Measurements from ENCODE around the gene SEMA3E. TPM values are rescaled to one million over a fixed set of nuclear protein-coding genes. Genes with fewer than 3 reads are reported as not detected.

SEMA3E gene
- total RNA-seq, 1 donor from 2014 or later, result 4.6 TPM

- H3K36me3 Mint-ChIP-seq (ENCODE audit: low read depth, unreplicated experiment), result no peaks in the 10 kb centered on the region
- H3K4me3 ChIP-seq (ENCODE audit: insufficient read depth, low read depth, low read length), result no peak overlapping the region
- H3K9me3 ChIP-seq (ENCODE audit: insufficient read depth, low read depth, low read length), result no peaks in the 10 kb centered on the region
- no peak overlapping the region for H3K27ac ChIP-seq (ENCODE audit: low read depth, low read length)
- no peaks in the 10 kb centered on the region for H3K36me3 ChIP-seq (ENCODE audit: insufficient read depth, low read length)
- H3K27ac Mint-ChIP-seq (ENCODE audit: unreplicated experiment), result no peak overlapping the region
- no peaks in the 10 kb centered on the region for H3K4me1 Mint-ChIP-seq (ENCODE audit: low read depth, unreplicated experiment)
- FAIRE-seq, result no peak
- H3K9me3 Mint-ChIP-seq (ENCODE audit: unreplicated experiment), result no peaks in the 10 kb centered on the region
- H3K79me2 ChIP-seq (ENCODE audit: insufficient read depth, low read length), result no peaks in the 10 kb centered on the region
- no peak overlapping the region for H3K9ac ChIP-seq (ENCODE audit: low read length)
- H3K27me3 ChIP-seq (ENCODE audit: insufficient read depth, low read length), result peaks cover 2% of the 10 kb centered on the region
- H3K27me3 Mint-ChIP-seq (ENCODE audit: low read depth, unreplicated experiment), result peaks cover 9% of the 10 kb centered on the region
- TF ChIP-seq EZH2 (IDR thresholded peaks at IDR 0.05; ENCODE audit: insufficient read depth, low read length) (no peak), CTCF (IDR thresholded peaks at IDR 0.05; ENCODE audit: insufficient read depth, low read depth, low read length) (no peak)
- H3K4me2 ChIP-seq (ENCODE audit: low read length), result no peak overlapping the region
- no peak overlapping the region for H3K4me3 Mint-ChIP-seq (ENCODE audit: unreplicated experiment)
- no peak for DNase-seq (ENCODE audit: low read depth)
- H4K20me1 ChIP-seq (ENCODE audit: insufficient read depth, low read length), result no peaks in the 10 kb centered on the region
- no peak overlapping the region for H2AFZ ChIP-seq (ENCODE audit: low read depth, low read length)
- no peaks in the 10 kb centered on the region for H3K4me1 ChIP-seq (ENCODE audit: insufficient read depth, low read length)
Observed at GRCh38 chr7:83337050-83337449, 311.9 kb downstream of the SEMA3E start.

DNA sequence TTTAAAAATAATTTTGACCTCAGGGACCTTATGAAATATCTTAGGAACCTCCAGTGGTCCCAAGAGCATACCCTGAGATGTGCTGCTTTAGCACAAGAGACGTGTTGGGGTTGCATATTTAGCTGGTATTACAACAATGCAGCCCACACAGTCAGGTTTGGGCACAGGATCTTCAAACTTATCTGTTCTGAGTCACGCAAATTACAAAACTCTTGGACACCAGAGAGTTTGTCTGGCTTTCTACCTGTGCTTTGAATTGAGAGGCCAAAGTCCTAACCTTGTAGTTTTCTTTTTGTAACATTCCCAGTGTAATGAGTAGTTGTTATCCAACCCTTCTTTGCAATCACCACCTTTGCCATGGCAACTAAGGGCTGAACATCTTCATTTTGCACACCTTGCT is 322.7 kb downstream of the SEMA3E start:
- H3K27me3 Mint-ChIP-seq (ENCODE audit: low read depth, unreplicated experiment), result no peaks in the 10 kb centered on the region
- Histone ChIP-seq H3K4me3 (ENCODE audit: insufficient read depth, low read depth, low read length) (no peak overlapping the region), H3K9ac (ENCODE audit: low read length) (no peak overlapping the region), H3K4me2 (ENCODE audit: low read length) (no peak overlapping the region), H3K4me1 (ENCODE audit: insufficient read depth, low read length) (no peaks in the 10 kb centered on the region), H3K27ac (ENCODE audit: low read depth, low read length) (no peak overlapping the region), H2AFZ (ENCODE audit: low read depth, low read length) (no peak overlapping the region), H3K27me3 (ENCODE audit: insufficient read depth, low read length) (no peaks in the 10 kb centered on the region), H3K9me3 (ENCODE audit: insufficient read depth, low read depth, low read length) (no peaks in the 10 kb centered on the region), H3K36me3 (ENCODE audit: insufficient read depth, low read length) (no peaks in the 10 kb centered on the region), H3K79me2 (ENCODE audit: insufficient read depth, low read length) (no peaks in the 10 kb centered on the region), H4K20me1 (ENCODE audit: insufficient read depth, low read length) (no peaks in the 10 kb centered on the region)
- H3K4me1 Mint-ChIP-seq (ENCODE audit: low read depth, unreplicated experiment), result no peaks in the 10 kb centered on the region
- H3K36me3 Mint-ChIP-seq (ENCODE audit: low read depth, unreplicated experiment), result no peaks in the 10 kb centered on the region
- H3K9me3 Mint-ChIP-seq (ENCODE audit: unreplicated experiment), result no peaks in the 10 kb centered on the region
- FAIRE-seq (no peak), DNase-seq (ENCODE audit: low read depth) (no peak)
- H3K4me3 Mint-ChIP-seq (ENCODE audit: unreplicated experiment), result no peak overlapping the region
- no peak overlapping the region for H3K27ac Mint-ChIP-seq (ENCODE audit: unreplicated experiment)
- TF ChIP-seq EZH2 (IDR thresholded peaks at IDR 0.05; ENCODE audit: insufficient read depth, low read length) (no peak), CTCF (IDR thresholded peaks at IDR 0.05; ENCODE audit: insufficient read depth, low read depth, low read length) (no peak)

GRCh38 chr7:83325083-83325482 is 323.9 kb downstream of the SEMA3E start:
- no peaks in the 10 kb centered on the region for H3K4me1 ChIP-seq (ENCODE audit: insufficient read depth, low read length)
- no peak overlapping the region for H3K4me3 ChIP-seq (ENCODE audit: insufficient read depth, low read depth, low read length)
- no peaks in the 10 kb centered on the region for H3K9me3 ChIP-seq (ENCODE audit: insufficient read depth, low read depth, low read length)
- no peak for TF ChIP-seq EZH2 (IDR thresholded peaks at IDR 0.05; ENCODE audit: insufficient read depth, low read length)
- TF ChIP-seq CTCF (IDR thresholded peaks at IDR 0.05; ENCODE audit: insufficient read depth, low read depth, low read length), result no peak
- no peaks in the 10 kb centered on the region for H3K36me3 ChIP-seq (ENCODE audit: insufficient read depth, low read length)
- Mint-ChIP-seq H3K4me3 (ENCODE audit: unreplicated experiment) (no peak overlapping the region), H3K27me3 (ENCODE audit: low read depth, unreplicated experiment) (no peaks in the 10 kb centered on the region), H3K9me3 (ENCODE audit: unreplicated experiment) (no peaks in the 10 kb centered on the region), H3K4me1 (ENCODE audit: low read depth, unreplicated experiment) (no peaks in the 10 kb centered on the region), H3K27ac (ENCODE audit: unreplicated experiment) (no peak overlapping the region), H3K36me3 (ENCODE audit: low read depth, unreplicated experiment) (no peaks in the 10 kb centered on the region)
- no peak overlapping the region for H2AFZ ChIP-seq (ENCODE audit: low read depth, low read length)
- H3K79me2 ChIP-seq (ENCODE audit: insufficient read depth, low read length), result no peaks in the 10 kb centered on the region
- H3K27me3 ChIP-seq (ENCODE audit: insufficient read depth, low read length), result no peaks in the 10 kb centered on the region
- H3K27ac ChIP-seq (ENCODE audit: low read depth, low read length), result no peak overlapping the region
- FAIRE-seq, result no peak
- DNase-seq (ENCODE audit: low read depth), result no peak
- H3K9ac ChIP-seq (ENCODE audit: low read length), result no peak overlapping the region
- no peaks in the 10 kb centered on the region for H4K20me1 ChIP-seq (ENCODE audit: insufficient read depth, low read length)
- H3K4me2 ChIP-seq (ENCODE audit: low read length), result no peak overlapping the region

All from astrocyte (in vitro differentiated cells and primary cell).